GM12878 (cell line): Measurements from ENCODE around the gene CDCP2. TPM values are rescaled to one million over a fixed set of nuclear protein-coding genes. Genes with fewer than 3 reads are reported as not detected.
A peak's percentile ranks its signal among the peaks of the same experiment; 100 is the strongest.

Source experiments
- ATAC-seq: fragments of 200-7000 bp; cut with Tn5 transposase; 3 replicates; pipeline ENCODE4 v1.9.1; 2020; ENCODE audit warnings: mild to moderate bottlenecking, moderate library complexity
- BruUV-seq: library from RNA; stranded (reverse); fragments of 400-500 nt; replicated peaks from 2 replicates; lab custom pipeline; 2021; lab: Mats Ljungman, UMichigan
- CTCF ChIA-PET: fragments of 300-600 bp; sonication (Branson Sonifier 250); formaldehyde crosslinking; extraction: SDS; loops from one replicate; lab custom pipeline; 2021; ENCODE audit warnings: inconsistent platforms; lab: Yijun Ruan, JAX
- POLR2A ChIA-PET: fragments of 350-600 bp; formaldehyde crosslinking; extraction: SDS; loops from one replicate; lab custom pipeline; 2021; ENCODE audit warnings: inconsistent platforms; lab: Charles Lee
- RAD21 ChIA-PET: fragments of 300-600 bp; sonication (Branson Sonifier 250); formaldehyde crosslinking; loops from one replicate; lab custom pipeline; 2023; ENCODE audit warnings: antibody characterized with exemption; ENCODE audit not compliant: unreplicated experiment; lab: Charles Lee
- SMC1A ChIA-PET: fragments of 300-600 bp; sonication (Branson Sonifier 250); formaldehyde crosslinking; loops from one replicate; lab custom pipeline; 2023; ENCODE audit not compliant: unreplicated experiment, uncharacterized antibody; lab: Charles Lee
- DNase-seq: peaks from one replicate; pipeline ENCODE4 v3.0.0-alpha.2; 2011; ENCODE audit warnings: low read depth, low spot score
- FAIRE-seq: peaks from 3 replicates; lab custom pipeline; 2011; peaks lifted over from hg19 to GRCh38; lab: Jason Lieb, UNC
- H2AFZ ChIP-seq: 2 replicates; pipeline ENCODE4 v1.6.0; 2011; ENCODE audit warnings: low read depth, low read length, control low read depth; ENCODE audit not compliant: control insufficient read depth
- H3K27ac ChIP-seq: 2 replicates; pipeline ENCODE4 v1.5.1; 2011; ENCODE audit warnings: control low read depth; ENCODE audit not compliant: control insufficient read depth, insufficient read depth
- H3K27me3 ChIP-seq, 2 experiments: replicated peaks in 1 of 2; 2 replicates each; pipeline versions ENCODE4 v1.6.0 to v1.6.1; 2011; ENCODE audit warnings: low read length in 1 of 2; ENCODE audit not compliant: control insufficient read depth in 2 of 2, insufficient read depth in 2 of 2
- H3K36me3 ChIP-seq, 2 experiments: 2 replicates each; pipeline ENCODE4 v1.5.1; 2011; ENCODE audit warnings: low read length in 1 of 2; ENCODE audit not compliant: control insufficient read depth in 2 of 2, insufficient read depth in 2 of 2
- H3K4me1 ChIP-seq: 2 replicates; pipeline ENCODE4 v1.6.1; 2011; ENCODE audit warnings: mild to moderate bottlenecking, low read length, moderate library complexity, mixed read lengths; ENCODE audit not compliant: control insufficient read depth, insufficient read depth
- H3K4me2 ChIP-seq: 2 replicates; pipeline ENCODE4 v1.6.0; 2011; ENCODE audit warnings: control low read depth; ENCODE audit not compliant: control insufficient read depth, insufficient read depth
- H3K4me3 ChIP-seq: fragments of 200-600 bp; sonication (generic); 2 replicates; pipeline ENCODE4 v1.5.1; 2016
- H3K79me2 ChIP-seq: 2 replicates; pipeline ENCODE4 v1.6.0; 2011; ENCODE audit warnings: low read length; ENCODE audit not compliant: control insufficient read depth, insufficient read depth
- H3K9ac ChIP-seq: 2 replicates; pipeline ENCODE4 v1.8.0; 2011; ENCODE audit warnings: low read length, control low read depth, mixed read lengths; ENCODE audit not compliant: control insufficient read depth, insufficient read depth
- H3K9me3 ChIP-seq: replicated peaks from 3 replicates; pipeline ENCODE4 v1.5.1; 2011; ENCODE audit warnings: mild to moderate bottlenecking, low read length; ENCODE audit not compliant: control insufficient read depth, insufficient read depth
- H4K20me1 ChIP-seq: 2 replicates; pipeline ENCODE4 v1.6.0; 2011; ENCODE audit not compliant: control insufficient read depth, insufficient read depth
- ETV6 ChIP-seq, 2 experiments: fragments of 450-650 bp in 1 of 2; IDR thresholded peaks in 1 of 2; conservative IDR thresholded peaks in 1 of 2; 2 replicates each; pipeline ENCODE4 v1.6.1; 2014; ENCODE audit warnings: antibody characterized with exemption in 1 of 2, borderline replicate concordance in 1 of 2, low read depth in 1 of 2, mild to moderate bottlenecking in 1 of 2, moderate library complexity in 1 of 2
- FOXK2 ChIP-seq: fragments of 450-650 bp; IDR thresholded peaks from 2 replicates; pipeline ENCODE4 v1.6.1; 2017; ENCODE audit warnings: mild to moderate bottlenecking, moderate library complexity
- IRF4 ChIP-seq: IDR thresholded peaks from 2 replicates; pipeline ENCODE4 v1.6.1; 2011; ENCODE audit warnings: low read depth, low read length
- LARP7 ChIP-seq: fragments of 450-650 bp; IDR thresholded peaks from 2 replicates; pipeline ENCODE4 v1.6.1; 2017; ENCODE audit warnings: mild to moderate bottlenecking
- MLLT1 ChIP-seq: fragments of 450-650 bp; IDR thresholded peaks from 2 replicates; pipeline ENCODE4 v1.6.1; 2016; ENCODE audit warnings: mild to moderate bottlenecking
- POU2F2 ChIP-seq: IDR thresholded peaks from 3 replicates; pipeline ENCODE4 v1.6.1; 2011; ENCODE audit warnings: low read depth, mild to moderate bottlenecking, low read length, borderline replicate concordance
- RAD21 ChIP-seq: IDR thresholded peaks from 2 replicates; pipeline ENCODE4 v1.6.1; 2011; ENCODE audit warnings: mild to moderate bottlenecking, low read depth, low read length, moderate library complexity; ENCODE audit not compliant: insufficient read depth
- RELB ChIP-seq: fragments of 450-650 bp; IDR thresholded peaks from 2 replicates; pipeline ENCODE4 v1.6.1; 2017; ENCODE audit warnings: low read depth, mild to moderate bottlenecking, moderate library complexity
- STAT1 ChIP-seq: fragments of 450-650 bp; conservative IDR thresholded peaks from 2 replicates; pipeline ENCODE4 v1.6.1; 2014; ENCODE audit warnings: antibody characterized with exemption, mild to moderate bottlenecking
- TBL1XR1 ChIP-seq: IDR thresholded peaks from 2 replicates; pipeline ENCODE4 v1.6.1; 2012; ENCODE audit warnings: low read depth, low read length, improper control_type of control experiment
- WRNIP1 ChIP-seq: IDR thresholded peaks from 2 replicates; pipeline ENCODE4 v1.6.1; 2011; ENCODE audit warnings: low read depth, low read length, improper control_type of control experiment, borderline replicate concordance
- ZNF622 ChIP-seq: fragments of 450-650 bp; IDR thresholded peaks from 2 replicates; pipeline ENCODE4 v1.6.1; 2017; ENCODE audit warnings: mild to moderate bottlenecking, inconsistent platforms
- WGBS: methylation state at CpG from one replicate; pipeline ENCODE4 v1.1.6; 2016; ENCODE audit warnings: low lambda C conversion rate; ENCODE audit not compliant: insufficient replicate concordance, insufficient coverage; ENCODE audit errors: missing lambda C conversion rate; 5-methylcytosine and 5-hydroxymethylcytosine counted together
- in situ Hi-C: fragments of 300-500 bp; cut with MboI; formaldehyde crosslinking; loops from 9 replicates; pipeline ENCODE4 v1.14.3; 2018; ENCODE audit warnings: mixed read lengths
- intact Hi-C: fragments of 100-400 bp; cut with micrococcal nuclease; formaldehyde crosslinking; loops from one replicate; pipeline ENCODE4 v1.14.2; 2022; ENCODE audit not compliant: unreplicated experiment
- polyA plus RNA-seq, 11 experiments: library from polyadenylated mRNA; depleted of rRNA in 4 of 11; unstranded in 6 of 11; stranded (reverse) in 5 of 11; fragments of >200 nt; fragmentation: Nextera tagmentation in 4 of 11; fragmentation: Illumina TruSeq in 1 of 11; extraction: Ambion mirVana in 4 of 11; extraction: Trizol in 1 of 11; gene quantifications; 1 replicate in 1 of 11; 2 replicates in 10 of 11; pipeline versions ENCODE4 v1.2.1 to v1.2.3, GENCODE V29; 2011 to 2016; ENCODE audit warnings: inconsistent platforms in 2 of 11, missing spikeins in 2 of 11, low read depth in 1 of 11
- total RNA-seq, 4 experiments: library from RNA; depleted of rRNA in 3 of 4; stranded (reverse); fragments of >200 nt in 3 of 4; fragmentation: Illumina TruSeq in 1 of 4; extraction: Trizol in 1 of 4; gene quantifications; 2 replicates each; pipeline versions ENCODE4 v1.2.1 to v1.2.3, GENCODE V29; 2013 to 2021

Gene CDCP2
- total and polyA plus RNA-seq, 10 of the 15 experiments (the other 5 are each of a cell fraction or from before 2014, with no cell fraction given) = 0.06 TPM; not detected in 9

- TF ChIP-seq WRNIP1 = no peak
- TF ChIP-seq RELB = no peak
- TF ChIP-seq TBL1XR1 = no peak
- no peak for TF ChIP-seq POU2F2
- no peak for TF ChIP-seq LARP7
- no peak for TF ChIP-seq ETV6 (conservative IDR thresholded peaks at IDR 0.05 in 1 of 2, IDR thresholded peaks at IDR 0.05 in 1 of 2; ENCODE audit: borderline replicate concordance in 1 of 2, low read depth in 1 of 2)
Observed at GRCh38 chr1:54152696-54153095, at the start of gene CDCP2 (continued).

- H3K27ac ChIP-seq = peak overlapping the region; percentile 68
- H3K4me1 ChIP-seq = 0 out of 2 replicates have a peak, but pooled peaks cover 5% of the 10 kb centered on the region
- no peaks in the 10 kb centered on the region for H3K27me3 ChIP-seq
- in situ Hi-C loops = no loop called here
- peaks cover 41% of the 10 kb centered on the region for H3K79me2 ChIP-seq
- H3K9ac ChIP-seq = peak overlapping the region; percentile 78
- peaks cover 0 to 3% of the 10 kb centered on the region in 2 experiments; a peak in 1 of 4 replicates for H3K36me3 ChIP-seq
- TSS peak; percentile 81 for BruUV-seq
- FAIRE-seq (no peak), ATAC-seq (peak; percentile 43), DNase-seq (no peak)
- ChIA-PET SMC1A (interaction anchor here (0.9 to 1.6 kb wide), 4 partner anchors 10 to 287 kb away, joined by 3 to 5 read pairs (median 4); no protein-coding TSS in a partner anchor), POLR2A (interaction anchor here (0.6 to 1.1 kb wide), 4 partner anchors 10 to 289 kb away, joined by 3 to 9 read pairs (median 6); partner anchors contain the start of gene SSBP3), RAD21 (interaction anchor here (0.6 to 2.3 kb wide), 4 partner anchors 19 to 255 kb away, joined by 3 to 5 read pairs (median 3); partner anchors contain the start of gene IFT25), CTCF (interaction anchor here (0.8 to 3.5 kb wide), 4 partner anchors 20 to 340 kb away, joined by 3 to 16 read pairs (median 3); no protein-coding TSS in a partner anchor)
- WGBS = 4% methylated on average over 15 of the region's 15 CpGs
- intact Hi-C loops = loop anchor here (5.0 kb wide), 2 partner anchors 207 to 287 kb away; partner anchors contain the start of gene SSBP3
- TF ChIP-seq IRF4 (no peak), ZNF622 (no peak), STAT1 (no peak), MLLT1 (no peak), FOXK2 (no peak), RELB (no peak), RAD21 (no peak)
- H4K20me1 ChIP-seq = no peaks in the 10 kb centered on the region
- peak overlapping the region; percentile 88 for H3K4me3 ChIP-seq
- peak overlapping the region; percentile 88 for H2AFZ ChIP-seq
- no peaks in the 10 kb centered on the region for H3K9me3 ChIP-seq
- H3K4me2 ChIP-seq = peak overlapping the region; percentile 79
Observed at GRCh38 chr1:54200519-54200997, 47.8 kb upstream of the CDCP2 start.
